ENCODE results near the gene CMTM1.

DNA sequence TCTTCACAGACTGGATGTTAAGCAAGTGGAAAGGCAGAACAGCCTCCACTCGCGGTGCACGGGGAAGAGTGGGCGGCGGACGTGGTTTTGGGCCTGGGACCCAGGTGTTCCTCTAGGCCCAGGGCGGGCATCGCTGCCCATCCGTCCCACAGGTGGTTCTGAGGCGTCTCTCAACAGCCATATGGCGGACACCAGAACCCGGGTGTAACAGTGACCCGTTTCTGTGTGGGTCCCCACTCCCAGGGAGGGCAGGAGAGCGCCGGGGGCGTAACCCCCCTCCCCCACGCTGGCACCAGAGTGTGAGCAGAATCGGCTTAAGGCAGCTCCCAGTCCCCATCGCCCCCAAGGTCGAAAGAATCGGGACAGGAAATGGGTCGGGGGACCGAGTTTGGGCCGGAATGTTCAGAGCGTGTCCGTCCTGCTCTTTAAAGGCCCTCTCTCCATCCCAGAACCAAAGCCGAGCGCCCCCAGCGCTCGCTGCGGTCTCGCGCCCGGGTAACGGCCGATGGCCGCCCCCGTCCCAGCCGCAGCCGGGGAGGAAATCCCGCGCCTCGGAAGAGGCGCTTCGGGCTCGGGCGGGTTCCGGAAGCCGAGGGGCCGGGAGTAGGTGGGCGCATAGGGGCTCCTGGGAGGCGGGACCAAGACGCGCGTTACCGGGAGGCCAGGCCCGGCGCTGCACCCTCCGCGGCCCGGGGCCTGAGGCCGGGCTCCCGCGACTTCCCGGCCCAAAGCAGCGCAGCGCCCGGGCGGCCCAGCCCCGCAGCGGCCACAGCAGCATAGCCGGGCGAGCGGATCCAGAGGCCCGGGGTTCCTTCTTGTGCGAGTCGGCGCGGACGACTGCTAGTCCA is 16.7 kb upstream of the CMTM1 start, which contains the start of gene TK2:
- TF ChIP-seq POLR2AphosphoS5 (IDR thresholded peaks at IDR 0.05; ENCODE audit: low read depth, low read length) (no peak), POLR2A (IDR thresholded peaks at IDR 0.05; ENCODE audit: low read depth, low read length) (peak; percentile 36; the same call in 1 of the 2 replicates), TAF1 (IDR thresholded peaks at IDR 0.05; ENCODE audit: low read depth, low read length) (no peak; the same call in 1 of the 2 replicates), SPI1 (IDR thresholded peaks at IDR 0.05; ENCODE audit: low read depth, low read length) (no peak)
